Activated CD8-positive, alpha-beta T cell treated with anti-CD3 and anti-CD28 coated beads for 36 hours (primary cell): ENCODE results near the gene GALNT12. TPM values are rescaled to one million over a fixed set of nuclear protein-coding genes. Genes with fewer than 3 reads are reported as not detected.

ENCODE experiments used
- ATAC-seq: fragments of 200-7000 bp; cut with Tn5 transposase; one replicate; pipeline ENCODE4 v1.10.0; 2021; ENCODE audit warnings: mild to moderate bottlenecking, moderate library complexity
- CTCF ChIA-PET: fragments of 350-600 bp; sonication (Branson Sonifier 250); formaldehyde crosslinking; loops from one replicate; lab custom pipeline; 2021; ENCODE audit warnings: antibody characterized with exemption; lab: Charles Lee
- POLR2A ChIA-PET: fragments of 350-600 bp; sonication (Branson Sonifier 250); formaldehyde crosslinking; loops from one replicate; lab custom pipeline; 2021; ENCODE audit warnings: antibody characterized with exemption; lab: Charles Lee
- DNase-seq: peaks from one replicate; pipeline ENCODE4 v3.0.0-alpha.2; 2020
- H3K27ac Mint-ChIP-seq: one replicate; pipeline ENCODE4 v1.8.0; 2021; ENCODE audit warnings: mild to moderate bottlenecking, mixed read lengths
- H3K27me3 Mint-ChIP-seq: one replicate; pipeline ENCODE4 v1.8.0; 2021; ENCODE audit warnings: mixed read lengths
- H3K36me3 Mint-ChIP-seq: one replicate; pipeline ENCODE4 v1.8.0; 2021; ENCODE audit warnings: low read depth, mixed read lengths
- H3K4me1 Mint-ChIP-seq: one replicate; pipeline ENCODE4 v1.8.0; 2021; ENCODE audit warnings: low read depth, mixed read lengths
- H3K4me3 Mint-ChIP-seq: one replicate; pipeline ENCODE4 v1.8.0; 2021; ENCODE audit warnings: mild to moderate bottlenecking, moderate library complexity, mixed read lengths
- H3K9me3 Mint-ChIP-seq: one replicate; pipeline ENCODE4 v1.8.0; 2021; ENCODE audit warnings: mixed read lengths
- CTCF ChIP-seq: fragments of 200-600 bp; IDR thresholded peaks from one replicate; pipeline ENCODE4 v1.8.0; 2022; ENCODE audit warnings: antibody characterized with exemption, mild to moderate bottlenecking
- intact Hi-C: fragments of 100-400 bp; cut with micrococcal nuclease; formaldehyde crosslinking; loops from one replicate; pipeline ENCODE4 v1.10.0; 2022
- total RNA-seq, 2 experiments: library from RNA; stranded (reverse); gene quantifications; one replicate each; pipeline ENCODE4 v1.2.3, GENCODE V29; 2021

Gene GALNT12
- total RNA-seq, 2 experiments from 2014 or later = 12.8 to 14.3 TPM

- intact Hi-C loops = no loop called here
- no peak for DNase-seq
- Mint-ChIP-seq H3K9me3 (no peaks in the 10 kb centered on the region), H3K4me3 (no peak overlapping the region), H3K27me3 (peaks cover 21% of the 10 kb centered on the region), H3K36me3 (no peaks in the 10 kb centered on the region), H3K27ac (no peak overlapping the region), H3K4me1 (no peaks in the 10 kb centered on the region)
- CTCF ChIA-PET = no interaction called here
- POLR2A ChIA-PET = no interaction called here
- no peak for ATAC-seq
- TF ChIP-seq CTCF = no peak
Observed at GRCh38 chr9:98884849-98885248, 77.4 kb downstream of the GALNT12 start.

- ChIA-PET CTCF (interaction anchor here (2.1 kb wide), 1 partner anchor 37 kb away, joined by 4 read pairs; no protein-coding TSS in a partner anchor), POLR2A (interaction anchor here (0.6 kb wide), 1 partner anchor 35 kb away, joined by 3 read pairs; no protein-coding TSS in a partner anchor)
- H3K4me1 Mint-ChIP-seq = no peaks in the 10 kb centered on the region
- no peaks in the 10 kb centered on the region for H3K36me3 Mint-ChIP-seq
- H3K9me3 Mint-ChIP-seq = no peaks in the 10 kb centered on the region
- no peak for TF ChIP-seq CTCF
- DNase-seq = no peak
- ATAC-seq = no peak
- H3K4me3 Mint-ChIP-seq = no peak overlapping the region
- H3K27ac Mint-ChIP-seq = no peak overlapping the region
- intact Hi-C loops = no loop called here
- H3K27me3 Mint-ChIP-seq = peaks cover 21% of the 10 kb centered on the region
Observed at GRCh38 chr9:98885575-98886295, 78.3 kb downstream of the GALNT12 start.

- no peak for DNase-seq
- CTCF ChIA-PET = interaction anchor here (2.1 kb wide), 1 partner anchor 38 kb away, joined by 4 read pairs; no protein-coding TSS in a partner anchor
- TF ChIP-seq CTCF = no peak
- intact Hi-C loops = no loop called here
- peaks cover 20% of the 10 kb centered on the region for H3K27me3 Mint-ChIP-seq
- H3K9me3 Mint-ChIP-seq = no peaks in the 10 kb centered on the region
- no peak overlapping the region for H3K4me3 Mint-ChIP-seq
- no peak overlapping the region for H3K27ac Mint-ChIP-seq
- POLR2A ChIA-PET = no interaction called here
- ATAC-seq = no peak
- no peaks in the 10 kb centered on the region for H3K4me1 Mint-ChIP-seq
- no peaks in the 10 kb centered on the region for H3K36me3 Mint-ChIP-seq
Observed at GRCh38 chr9:98886691-98887229, 79.3 kb downstream of the GALNT12 start.

GRCh38 chr9:98887918-98888510 is 80.5 kb downstream of the GALNT12 start:
- ChIA-PET CTCF (no interaction called here), POLR2A (no interaction called here)
- Mint-ChIP-seq H3K9me3 (no peaks in the 10 kb centered on the region), H3K4me3 (no peak overlapping the region), H3K27me3 (peaks cover 15% of the 10 kb centered on the region), H3K4me1 (no peaks in the 10 kb centered on the region), H3K36me3 (no peaks in the 10 kb centered on the region), H3K27ac (no peak overlapping the region)
- intact Hi-C loops = no loop called here
- DNase-seq (no peak), ATAC-seq (no peak)
- no peak for TF ChIP-seq CTCF

- CTCF ChIA-PET = no interaction called here
- Mint-ChIP-seq H3K4me3 (no peak overlapping the region), H3K9me3 (no peaks in the 10 kb centered on the region), H3K4me1 (no peaks in the 10 kb centered on the region), H3K27me3 (peaks cover 10% of the 10 kb centered on the region), H3K27ac (no peak overlapping the region), H3K36me3 (no peaks in the 10 kb centered on the region)
- intact Hi-C loops = no loop called here
- ATAC-seq (no peak), DNase-seq (no peak)
- POLR2A ChIA-PET = no interaction called here
- no peak for TF ChIP-seq CTCF
Observed at GRCh38 chr9:98888801-98889421, 81.4 kb downstream of the GALNT12 start.
